Keratinocyte (primary cell): ENCODE measurements around the gene NEGR1. TPM values are rescaled to one million over a fixed set of nuclear protein-coding genes. Genes with fewer than 3 reads are reported as not detected.

ENCODE experiments used
- DNase-seq: peaks from one replicate; pipeline ENCODE4 v3.0.0-alpha.2; 2011; ENCODE audit warnings: low read depth, missing footprints, low spot score
- FAIRE-seq: peaks from 2 replicates; lab custom pipeline; 2011; peaks lifted over from hg19 to GRCh38; lab: Jason Lieb, UNC
- H2AFZ ChIP-seq: 2 replicates; pipeline ENCODE4 v1.6.0; 2012; ENCODE audit warnings: low read length, control low read depth, inconsistent platforms; ENCODE audit not compliant: control insufficient read depth
- H3K27ac ChIP-seq: 2 replicates; pipeline ENCODE4 v1.5.1; 2011; ENCODE audit warnings: low read length; ENCODE audit not compliant: control insufficient read depth, insufficient read depth
- H3K27me3 ChIP-seq: 3 replicates; pipeline ENCODE4 v1.6.0; 2011; ENCODE audit warnings: low read length; ENCODE audit not compliant: control insufficient read depth, insufficient read depth; ENCODE audit errors: extremely low read depth
- H3K36me3 ChIP-seq, 2 experiments: 2 replicates in 1 of 2; 3 replicates in 1 of 2; pipeline ENCODE4 v1.5.1; 2011; ENCODE audit warnings: low read length in 2 of 2, mild to moderate bottlenecking in 1 of 2; ENCODE audit not compliant: control insufficient read depth in 2 of 2, insufficient read depth in 2 of 2; ENCODE audit errors: extremely low read depth in 1 of 2
- H3K4me1 ChIP-seq: 3 replicates; pipeline ENCODE4 v1.5.1; 2011; ENCODE audit warnings: low read length; ENCODE audit not compliant: control insufficient read depth, insufficient read depth; ENCODE audit errors: extremely low read depth
- H3K4me2 ChIP-seq: 3 replicates; pipeline ENCODE4 v1.6.0; 2011; ENCODE audit warnings: low read depth, low read length; ENCODE audit not compliant: control insufficient read depth, insufficient read depth; ENCODE audit errors: extremely low read depth
- H3K4me3 ChIP-seq, 3 experiments: fragments of 200-600 bp in 1 of 3; sonication (generic) in 1 of 3; 2 replicates in 2 of 3; 3 replicates in 1 of 3; pipeline ENCODE4 v1.5.1; 2011 to 2016; ENCODE audit warnings: low read length in 3 of 3, mild to moderate bottlenecking in 3 of 3, control low read depth in 2 of 3, inconsistent platforms in 1 of 3, low read depth in 1 of 3, mixed read lengths in 1 of 3, mixed run types in 1 of 3, moderate library complexity in 1 of 3; ENCODE audit not compliant: control insufficient read depth in 2 of 3, insufficient read depth in 2 of 3; ENCODE audit errors: extremely low read depth in 1 of 3
- H3K79me2 ChIP-seq: 2 replicates; pipeline ENCODE4 v1.6.0; 2012; ENCODE audit warnings: low read length; ENCODE audit not compliant: control insufficient read depth, insufficient read depth
- H3K9ac ChIP-seq: 3 replicates; pipeline ENCODE4 v1.6.0; 2011; ENCODE audit warnings: low read length; ENCODE audit not compliant: control insufficient read depth, insufficient read depth; ENCODE audit errors: extremely low read depth
- H3K9me1 ChIP-seq: 3 replicates; pipeline ENCODE4 v1.6.0; 2011; ENCODE audit warnings: low read length; ENCODE audit not compliant: control insufficient read depth, insufficient read depth; ENCODE audit errors: extremely low read depth
- H3K9me3 ChIP-seq: 2 replicates; pipeline ENCODE4 v1.5.1; 2012; ENCODE audit warnings: low read depth, low read length; ENCODE audit not compliant: control insufficient read depth
- H4K20me1 ChIP-seq: 3 replicates; pipeline ENCODE4 v1.6.0; 2011; ENCODE audit warnings: low read length; ENCODE audit not compliant: control insufficient read depth, insufficient read depth; ENCODE audit errors: extremely low read depth
- CTCF ChIP-seq, 3 experiments: IDR thresholded peaks in 1 of 3; conservative IDR thresholded peaks in 1 of 3; optimal IDR thresholded peaks in 1 of 3; 2 replicates in 2 of 3; 3 replicates in 1 of 3; pipeline versions ENCODE3 to v1.5.1; 2011; ENCODE audit warnings: low read length in 3 of 3, mild to moderate bottlenecking in 3 of 3, moderate library complexity in 2 of 3, control low read depth in 1 of 3, inconsistent platforms in 1 of 3; ENCODE audit not compliant: insufficient read depth in 2 of 3; ENCODE audit errors: extremely low read depth in 1 of 3
- EZH2 ChIP-seq: IDR thresholded peaks from one replicate; pipeline ENCODE4 v1.6.1; 2012; ENCODE audit warnings: inconsistent platforms, mild to moderate bottlenecking, low read length, moderate library complexity
- dilution Hi-C: fragments of 300-500 bp; cut with MboI; formaldehyde crosslinking; loops from one replicate; pipeline ENCODE4 v1.7.0; 2020; ENCODE audit warnings: low sequenced_read_pairs; ENCODE audit not compliant: extremely low pct_ligation_motif_present
- polyA plus RNA-seq, 5 experiments: library from polyadenylated mRNA; depleted of rRNA in 3 of 5; stranded (reverse) in 3 of 5; stranded (forward) in 1 of 5; unstranded in 1 of 5; fragments of >200 nt; gene quantifications; 1 replicate in 1 of 5; 2 replicates in 3 of 5; 3 replicates in 1 of 5; pipeline versions ENCODE4 v1.2.1 to v1.2.3, GENCODE V29; 2011 to 2012; ENCODE audit warnings: missing spikeins in 2 of 5, low read depth in 1 of 5, low replicate concordance in 1 of 5

The NEGR1 gene
- polyA plus RNA-seq, 1 donor (not counting 4 experiments of a cell fraction or from before 2014, with no cell fraction given): 1.6 TPM

DNA sequence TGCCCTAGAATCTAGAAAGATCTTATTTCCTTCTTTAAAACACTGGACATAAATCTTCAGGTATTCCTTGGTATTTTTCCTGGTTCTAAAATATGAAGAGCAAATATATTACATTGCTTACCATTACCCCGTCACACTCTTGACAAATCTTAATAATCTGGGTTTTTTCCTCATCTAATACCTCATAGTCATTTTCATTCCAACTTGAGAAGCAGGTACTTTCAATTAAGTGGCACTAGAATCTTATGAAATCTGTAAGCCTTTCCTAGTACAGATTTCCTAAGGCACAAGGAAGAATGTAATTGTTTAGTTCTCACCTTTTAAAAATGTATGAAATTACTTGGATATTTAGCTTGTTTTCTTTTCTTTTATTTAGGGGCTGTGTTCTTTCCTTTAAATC, 720.0 kb downstream of the NEGR1 start:
- H3K4me3 ChIP-seq: no peak overlapping the region
- peaks cover 9% of the 10 kb centered on the region for H3K4me1 ChIP-seq
- dilution Hi-C loops: no loop called here
- H3K79me2 ChIP-seq: no peaks in the 10 kb centered on the region
- H2AFZ ChIP-seq: no peak overlapping the region
- no peak overlapping the region for H3K27ac ChIP-seq
- H3K9me3 ChIP-seq: no peaks in the 10 kb centered on the region
- no peak for FAIRE-seq
- no peak for TF ChIP-seq CTCF (optimal IDR thresholded peaks at IDR 0.05 in 1 of 3, IDR thresholded peaks at IDR 0.05 in 1 of 3, conservative IDR thresholded peaks at IDR 0.05 in 1 of 3; ENCODE audit: extremely low read depth in 1 of 3, insufficient read depth in 2 of 3, low read length in 3 of 3)
- DNase-seq: no peak
- no peaks in the 10 kb centered on the region for H4K20me1 ChIP-seq
- H3K36me3 ChIP-seq: no peaks in the 10 kb centered on the region
- no peaks in the 10 kb centered on the region for H3K9me1 ChIP-seq
- H3K27me3 ChIP-seq: no peaks in the 10 kb centered on the region
- H3K4me2 ChIP-seq: no peak overlapping the region
- no peak overlapping the region for H3K9ac ChIP-seq

GRCh38 chr1:71561729-71562128, 720.6 kb downstream of the NEGR1 start:
- H3K27me3 ChIP-seq: no peaks in the 10 kb centered on the region
- no peak overlapping the region for H3K9ac ChIP-seq
- H3K36me3 ChIP-seq: no peaks in the 10 kb centered on the region
- H4K20me1 ChIP-seq: no peaks in the 10 kb centered on the region
- no peak overlapping the region for H2AFZ ChIP-seq
- no peak overlapping the region for H3K4me3 ChIP-seq
- TF ChIP-seq EZH2 (no peak), CTCF (optimal IDR thresholded peaks at IDR 0.05 in 1 of 3, IDR thresholded peaks at IDR 0.05 in 1 of 3, conservative IDR thresholded peaks at IDR 0.05 in 1 of 3; ENCODE audit: extremely low read depth in 1 of 3, insufficient read depth in 2 of 3, low read length in 3 of 3) (no peak)
- dilution Hi-C loops: no loop called here
- H3K4me1 ChIP-seq: peaks cover 9% of the 10 kb centered on the region
- no peak overlapping the region for H3K27ac ChIP-seq
- no peaks in the 10 kb centered on the region for H3K9me1 ChIP-seq
- no peaks in the 10 kb centered on the region for H3K79me2 ChIP-seq
- FAIRE-seq: no peak
- no peak for DNase-seq
- no peaks in the 10 kb centered on the region for H3K9me3 ChIP-seq
- H3K4me2 ChIP-seq: no peak overlapping the region
